Smooth muscle cell (in vitro differentiated cells): ENCODE data around the gene NSMF. TPM values are rescaled to one million over a fixed set of nuclear protein-coding genes. Genes with fewer than 3 reads are reported as not detected.

ENCODE experiments used
- DNase-seq: peaks from one replicate; lab custom pipeline; 2025; ENCODE audit not compliant: unreplicated experiment; lab: John Stamatoyannopoulos, UW
- H2AFZ ChIP-seq: fragments of 200-600 bp; sonication (generic); 2 replicates; pipeline ENCODE4 v1.6.0; 2016; ENCODE audit warnings: antibody characterized with exemption, low read depth, mild to moderate bottlenecking
- H3F3A ChIP-seq: fragments of 200-600 bp; sonication (generic); 2 replicates; pipeline ENCODE4 v1.6.0; 2017; ENCODE audit warnings: antibody characterized with exemption, low read depth
- H3K27ac ChIP-seq: fragments of 200-600 bp; sonication (generic); 2 replicates; pipeline ENCODE4 v1.5.1; 2016; ENCODE audit warnings: low read depth, mild to moderate bottlenecking
- H3K27me3 ChIP-seq: fragments of 200-600 bp; sonication (generic); 2 replicates; pipeline ENCODE4 v1.6.1; 2016; ENCODE audit warnings: low read depth, mild to moderate bottlenecking
- H3K36me3 ChIP-seq: fragments of 200-600 bp; sonication (generic); 2 replicates; pipeline ENCODE4 v1.5.1; 2016; ENCODE audit warnings: low read depth
- H3K4me1 ChIP-seq: fragments of 200-600 bp; sonication (generic); 2 replicates; pipeline ENCODE4 v1.5.1; 2016; ENCODE audit warnings: low read depth
- H3K4me2 ChIP-seq: fragments of 200-600 bp; sonication (generic); 2 replicates; pipeline ENCODE4 v1.6.0; 2016; ENCODE audit warnings: mild to moderate bottlenecking
- H3K4me3 ChIP-seq: fragments of 200-600 bp; sonication (generic); 2 replicates; pipeline ENCODE4 v1.5.1; 2016; ENCODE audit warnings: mild to moderate bottlenecking
- H3K79me2 ChIP-seq: fragments of 200-600 bp; sonication (generic); 2 replicates; pipeline ENCODE4 v1.6.0; 2016; ENCODE audit warnings: low read depth, mild to moderate bottlenecking
- H3K9ac ChIP-seq: fragments of 200-600 bp; sonication (generic); 2 replicates; pipeline ENCODE4 v1.6.0; 2016; ENCODE audit warnings: low read depth
- H3K9me3 ChIP-seq: fragments of 200-600 bp; sonication (generic); replicated peaks from 2 replicates; pipeline ENCODE4 v1.5.1; 2016; ENCODE audit warnings: low read depth
- H4K20me1 ChIP-seq: fragments of 200-600 bp; sonication (generic); 2 replicates; pipeline ENCODE4 v1.6.0; 2016; ENCODE audit warnings: low read depth
- CTCF ChIP-seq: fragments of 200-600 bp; sonication (generic); IDR thresholded peaks from 2 replicates; pipeline ENCODE4 v1.5.1; 2017; ENCODE audit warnings: borderline replicate concordance, mild to moderate bottlenecking, antibody characterized with exemption; ENCODE audit not compliant: insufficient read depth, poor library complexity, severe bottlenecking
- WGBS: methylation state at CpG from one replicate; pipeline ENCODE4 v1.1.7; 2016; ENCODE audit warnings: low lambda C conversion rate; 5-methylcytosine and 5-hydroxymethylcytosine counted together
- polyA plus RNA-seq: library from polyadenylated mRNA; unstranded; fragments of >200 nt; fragmentation: Nextera tagmentation; extraction: Ambion mirVana; gene quantifications from 2 replicates; pipeline ENCODE4 v1.2.1, GENCODE V29; 2016
- total RNA-seq: library from RNA; depleted of rRNA; stranded (reverse); fragments of >200 nt; gene quantifications from 2 replicates; pipeline ENCODE4 v1.2.3, GENCODE V29; 2014

Gene NSMF
- total and polyA plus RNA-seq, 2 experiments from 2014 or later, result 30.9 to 55.9 TPM

DNA sequence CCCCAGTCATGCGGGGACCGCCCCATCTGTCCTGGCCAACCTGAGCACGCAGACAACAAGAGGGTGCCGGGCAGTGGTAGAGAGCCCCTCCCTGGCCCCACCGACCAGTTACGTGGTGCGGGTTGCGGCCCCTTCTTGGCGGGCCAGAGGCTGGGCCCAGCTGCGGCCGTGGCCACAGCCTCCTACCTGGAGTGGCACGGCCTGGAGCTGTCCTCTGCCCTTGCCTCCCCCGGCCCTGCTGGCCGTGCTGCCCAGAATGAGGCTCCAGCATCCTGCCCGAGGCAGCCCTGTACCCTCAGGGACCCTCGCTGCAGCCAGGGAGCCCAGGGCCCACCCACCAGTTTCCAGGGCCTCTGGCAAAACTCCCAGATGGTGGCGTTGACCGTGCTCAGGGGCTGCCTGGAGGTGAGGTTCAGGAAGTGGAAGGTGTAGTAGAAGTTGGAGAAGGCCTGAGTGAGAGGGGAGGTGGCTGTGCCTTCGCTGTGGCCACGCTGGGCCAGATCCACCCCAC is 23.7 kb downstream of the NSMF start:
- DNase-seq, result no peak
- Histone ChIP-seq H3K36me3 (no peaks in the 10 kb centered on the region), H4K20me1 (no peaks in the 10 kb centered on the region), H3K4me3 (no peak overlapping the region), H3K9ac (no peak overlapping the region), H3K79me2 (no peaks in the 10 kb centered on the region), H3F3A (no peaks in the 10 kb centered on the region), H3K4me1 (no peaks in the 10 kb centered on the region), H2AFZ (no peak overlapping the region), H3K27me3 (no peaks in the 10 kb centered on the region), H3K4me2 (no peak overlapping the region), H3K9me3 (no peaks in the 10 kb centered on the region), H3K27ac (no peak overlapping the region)
- no peak for TF ChIP-seq CTCF
- WGBS, result 95% methylated on average over 18 of the region's 20 CpGs

GRCh38 chr9:137434498-137435380 is 24.4 kb downstream of the NSMF start:
- Histone ChIP-seq H3K4me1 (no peaks in the 10 kb centered on the region), H4K20me1 (no peaks in the 10 kb centered on the region), H3K27me3 (no peaks in the 10 kb centered on the region), H3K27ac (no peak overlapping the region), H2AFZ (no peak overlapping the region), H3K79me2 (no peaks in the 10 kb centered on the region), H3F3A (no peaks in the 10 kb centered on the region), H3K9me3 (no peaks in the 10 kb centered on the region), H3K4me2 (no peak overlapping the region), H3K9ac (no peak overlapping the region), H3K36me3 (no peaks in the 10 kb centered on the region), H3K4me3 (no peak overlapping the region)
- DNase-seq, result no peak
- 96% methylated on average over 42 of the region's 43 CpGs for WGBS
- no peak for TF ChIP-seq CTCF

DNA sequence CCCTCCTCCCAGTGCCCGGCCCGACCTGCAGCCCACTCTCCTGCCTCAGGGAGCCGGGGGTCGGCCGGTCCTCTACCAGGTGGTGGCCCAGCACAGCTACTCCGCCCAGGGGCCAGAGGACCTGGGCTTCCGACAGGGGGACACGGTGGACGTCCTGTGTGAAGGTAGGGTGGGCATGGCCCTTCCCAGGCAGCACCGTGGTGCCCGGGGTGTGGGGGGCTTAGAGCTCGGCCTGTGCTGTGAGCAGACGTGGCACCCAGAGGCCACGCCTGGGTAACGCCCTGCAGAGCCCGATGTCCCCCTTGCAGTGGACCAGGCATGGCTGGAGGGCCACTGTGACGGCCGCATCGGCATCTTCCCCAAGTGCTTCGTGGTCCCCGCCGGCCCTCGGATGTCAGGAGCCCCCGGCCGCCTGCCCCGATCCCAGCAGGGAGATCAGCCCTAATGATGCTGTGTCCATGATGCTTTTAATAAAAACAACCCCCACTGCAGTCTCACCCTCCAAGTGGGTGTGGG is 25.2 kb downstream of the NSMF start:
- Histone ChIP-seq H3K36me3 (no peaks in the 10 kb centered on the region), H3K9ac (no peak overlapping the region), H3K4me2 (no peak overlapping the region), H3K27ac (no peak overlapping the region), H3K27me3 (no peaks in the 10 kb centered on the region), H3K4me3 (no peak overlapping the region), H3K79me2 (no peaks in the 10 kb centered on the region), H3K4me1 (no peaks in the 10 kb centered on the region), H2AFZ (no peak overlapping the region), H3K9me3 (no peaks in the 10 kb centered on the region), H4K20me1 (no peaks in the 10 kb centered on the region), H3F3A (no peaks in the 10 kb centered on the region)
- no peak for DNase-seq
- TF ChIP-seq CTCF, result no peak
- WGBS, result 89% methylated on average over 26 of the region's 26 CpGs
